GM21619 (cell line): ENCODE data around the gene STARD3NL.
"Not testable (repeated sequence)": the region's sequence is repeated elsewhere in the genome, so short reads cannot be mapped to it uniquely, and the experiment has no call there.

ENCODE experiments used
- ATAC-seq: cut with Tn5 transposase; IDR thresholded peaks from one replicate; pipeline ENCODE4 v1.9.1; 2021; ENCODE audit not compliant: unreplicated experiment

Gene STARD3NL

GRCh38 chr7:38262545-38262944, 84.5 kb downstream of the STARD3NL start:
- ATAC-seq = no peak

- ATAC-seq = not testable (repeated sequence)
These were observed 85.2 kb downstream of the STARD3NL start for GRCh38 chr7:38263274-38263673.

- not testable (repeated sequence) for ATAC-seq
These were observed 86.6 kb downstream of the STARD3NL start for GRCh38 chr7:38264602-38265001.

GRCh38 chr7:38265958-38266357, 87.9 kb downstream of the STARD3NL start:
- ATAC-seq = not testable (repeated sequence)

GRCh38 chr7:38269704-38270346, 91.8 kb downstream of the STARD3NL start:
- not testable (repeated sequence) for ATAC-seq

GRCh38 chr7:38270405-38270804, 92.4 kb downstream of the STARD3NL start:
- ATAC-seq = not testable (repeated sequence)

- ATAC-seq = no peak
These were observed 95.4 kb downstream of the STARD3NL start, which contains the start of gene TARP for GRCh38 chr7:38273286-38273995. TSS of gene TARP (minus strand) at chr7:38273636.

GRCh38 chr7:38274486-38274885, 96.4 kb downstream of the STARD3NL start:
- ATAC-seq = no peak

- no peak for ATAC-seq
These were observed 97.0 kb downstream of the STARD3NL start for GRCh38 chr7:38274927-38275620.

- ATAC-seq = no peak
These were observed 98.2 kb downstream of the STARD3NL start for GRCh38 chr7:38276096-38276877.

GRCh38 chr7:38280000-38280399, 102.0 kb downstream of the STARD3NL start:
- no peak for ATAC-seq
